ENCODE data around the gene REN. TPM values are rescaled to one million over a fixed set of nuclear protein-coding genes. Genes with fewer than 3 reads are reported as not detected.

Gene REN
- total RNA-seq, 1 experiment from 2014 or later = not detected

- TF ChIP-seq CTCF (conservative IDR thresholded peaks at IDR 0.05) = no peak
- Histone ChIP-seq H4K20me1 (ENCODE audit: control insufficient read depth, insufficient read depth, insufficient read length) (no peaks in the 10 kb centered on the region), H4K8ac (replicated peaks; ENCODE audit: insufficient read length, low read depth, low read length) (no peak overlapping the region), H3K18ac (ENCODE audit: insufficient read length, low read depth, low read length) (no peak overlapping the region), H3K56ac (ENCODE audit: insufficient read length, low read depth, low read length) (no peak overlapping the region), H2AFZ (ENCODE audit: low read length) (no peak overlapping the region), H3K4ac (ENCODE audit: low read depth, low read length) (no peak overlapping the region), H2BK120ac (ENCODE audit: low read depth, low read length, poor library complexity, severe bottlenecking) (no peak overlapping the region), H3K4me1 (ENCODE audit: insufficient read depth, low read length) (no peaks in the 10 kb centered on the region; the same call in 1 of the 2 replicates), H3K23ac (ENCODE audit: insufficient read length, low read depth, low read length) (no peak overlapping the region), H4K5ac (ENCODE audit: insufficient read length, low read depth, low read length) (no peak overlapping the region), H2BK12ac (ENCODE audit: insufficient read length, low read depth, low read length) (no peak overlapping the region), H3K79me1 (ENCODE audit: insufficient read depth, low read depth, low read length, poor library complexity, severe bottlenecking) (no peaks in the 10 kb centered on the region), H2BK20ac (ENCODE audit: low read depth, low read length, poor library complexity, severe bottlenecking) (no peak overlapping the region), H2BK15ac (ENCODE audit: low read depth, low read length) (no peak overlapping the region), H2AK5ac (ENCODE audit: insufficient read length, low read length) (no peak overlapping the region), H3K14ac (ENCODE audit: insufficient read depth, low read length) (no peak overlapping the region), H3K4me2 (ENCODE audit: insufficient read depth, insufficient read length, low read length) (no peak overlapping the region), H4K91ac (ENCODE audit: insufficient read length, low read depth, low read length) (no peak overlapping the region), H3K27ac (ENCODE audit: insufficient read length, low read depth, low read length) (no peak overlapping the region), H3K23me2 (ENCODE audit: insufficient read length, low read depth, low read length, poor library complexity, severe bottlenecking) (peaks cover 6% of the 10 kb centered on the region), H3T11ph (ENCODE audit: low read length) (no peak overlapping the region), H2BK5ac (ENCODE audit: insufficient read length, low read length) (no peak overlapping the region), H3K9me3 (ENCODE audit: control insufficient read depth, low read depth, low read length) (no peaks in the 10 kb centered on the region), H3K79me2 (ENCODE audit: insufficient read depth, low read length) (no peaks in the 10 kb centered on the region), H3K9ac (ENCODE audit: extremely low read depth, insufficient read length, low read length) (no peak overlapping the region), H3K27me3 (ENCODE audit: insufficient read depth, low read length) (no peaks in the 10 kb centered on the region; the same call in 1 of the 2 replicates)
- Mint-ChIP-seq H3K27ac (no peak overlapping the region), H3K27me3 (ENCODE audit: low read depth) (peaks cover 48% of the 10 kb centered on the region), H3K36me3 (ENCODE audit: insufficient read depth in 1 of 3, low read depth in 3 of 3) (no peaks in the 10 kb centered on the region; a peak in 2 of 7 replicates), H3K4me1 (peaks cover 25 to 30% of the 10 kb centered on the region in 2 experiments), H3K4me3 (no peak overlapping the region), H3K9me3 (no peaks in the 10 kb centered on the region; a peak in 1 of 5 replicates)
- no CpG with 5 or more reads among the region's 5 CpGs for WGBS (ENCODE audit: extremely low coverage, insufficient read length, low lambda C conversion rate)
- no peak for DNase-seq
Observed at GRCh38 chr1:204153667-204154066, 12.5 kb downstream of the REN start.

Data from H9 (cell line).